GM12872 (cell line): Measurements from ENCODE around the gene NEK8.

Experiments used
- TF ChIP-seq, protein P1 (sequence below): IDR thresholded peaks from 3 replicates; pipeline ENCODE4 v1.5.1; 2011; ENCODE audit warnings: low read depth, mild to moderate bottlenecking, low read length, moderate library complexity; ENCODE audit not compliant: insufficient read depth

Gene NEK8

DNA sequence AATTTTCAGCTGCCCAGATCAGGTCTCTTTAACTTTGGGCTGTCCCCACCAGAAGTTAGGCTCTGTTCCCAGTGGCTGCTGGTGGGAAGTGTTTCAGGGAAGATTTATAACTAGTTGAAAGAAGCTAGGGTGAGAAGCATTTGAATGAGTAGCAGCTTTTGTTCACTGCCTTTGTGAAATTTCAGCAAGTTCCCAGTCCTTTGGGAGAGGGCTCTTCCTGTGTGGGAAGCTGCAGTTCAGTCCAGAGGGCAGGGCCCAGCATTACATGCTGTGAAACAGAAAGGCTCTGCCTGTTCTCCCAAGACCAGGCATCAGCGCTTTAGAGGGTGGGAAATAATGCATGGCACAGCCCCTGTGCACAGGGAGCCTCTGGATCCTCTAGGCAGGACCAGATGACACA, 34.7 kb upstream of the NEK8 start:
- TF ChIP-seq, protein P1, sequence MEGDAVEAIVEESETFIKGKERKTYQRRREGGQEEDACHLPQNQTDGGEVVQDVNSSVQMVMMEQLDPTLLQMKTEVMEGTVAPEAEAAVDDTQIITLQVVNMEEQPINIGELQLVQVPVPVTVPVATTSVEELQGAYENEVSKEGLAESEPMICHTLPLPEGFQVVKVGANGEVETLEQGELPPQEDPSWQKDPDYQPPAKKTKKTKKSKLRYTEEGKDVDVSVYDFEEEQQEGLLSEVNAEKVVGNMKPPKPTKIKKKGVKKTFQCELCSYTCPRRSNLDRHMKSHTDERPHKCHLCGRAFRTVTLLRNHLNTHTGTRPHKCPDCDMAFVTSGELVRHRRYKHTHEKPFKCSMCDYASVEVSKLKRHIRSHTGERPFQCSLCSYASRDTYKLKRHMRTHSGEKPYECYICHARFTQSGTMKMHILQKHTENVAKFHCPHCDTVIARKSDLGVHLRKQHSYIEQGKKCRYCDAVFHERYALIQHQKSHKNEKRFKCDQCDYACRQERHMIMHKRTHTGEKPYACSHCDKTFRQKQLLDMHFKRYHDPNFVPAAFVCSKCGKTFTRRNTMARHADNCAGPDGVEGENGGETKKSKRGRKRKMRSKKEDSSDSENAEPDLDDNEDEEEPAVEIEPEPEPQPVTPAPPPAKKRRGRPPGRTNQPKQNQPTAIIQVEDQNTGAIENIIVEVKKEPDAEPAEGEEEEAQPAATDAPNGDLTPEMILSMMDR = no peak

DNA sequence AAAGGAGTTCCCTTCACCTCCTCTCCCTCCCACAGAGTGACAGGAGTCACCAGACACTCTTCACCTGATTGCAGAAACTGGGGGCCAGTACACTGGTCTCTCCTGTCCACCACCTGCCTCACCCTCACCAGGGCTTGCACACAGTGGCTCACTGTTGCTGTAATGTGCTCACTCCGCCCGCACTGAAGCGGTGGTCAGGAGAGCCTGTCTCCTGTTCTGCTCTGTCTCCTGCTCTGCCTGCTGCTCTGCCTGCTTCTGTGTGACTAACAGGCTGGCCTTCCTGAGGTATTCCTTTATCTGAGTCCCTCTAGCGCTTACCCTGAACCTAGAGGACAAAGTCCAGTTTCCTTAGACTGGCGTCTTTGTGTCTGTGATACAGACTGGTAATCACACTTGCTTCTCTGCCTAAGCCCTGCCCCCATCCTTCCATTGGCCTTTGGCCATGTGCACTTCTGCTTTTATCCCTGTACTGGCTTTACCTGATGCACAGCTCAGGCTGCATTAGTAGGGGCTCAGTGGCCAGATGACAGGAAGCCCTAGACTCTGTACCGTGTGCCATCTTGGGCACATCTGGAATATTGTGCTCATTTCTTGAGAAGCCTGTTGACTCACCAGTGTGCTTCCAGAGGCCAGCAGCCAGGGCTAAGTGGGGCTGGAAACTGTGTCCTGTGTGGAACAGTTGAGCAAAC, 30.2 kb upstream of the NEK8 start:
- TF ChIP-seq, protein P1 = no peak

DNA sequence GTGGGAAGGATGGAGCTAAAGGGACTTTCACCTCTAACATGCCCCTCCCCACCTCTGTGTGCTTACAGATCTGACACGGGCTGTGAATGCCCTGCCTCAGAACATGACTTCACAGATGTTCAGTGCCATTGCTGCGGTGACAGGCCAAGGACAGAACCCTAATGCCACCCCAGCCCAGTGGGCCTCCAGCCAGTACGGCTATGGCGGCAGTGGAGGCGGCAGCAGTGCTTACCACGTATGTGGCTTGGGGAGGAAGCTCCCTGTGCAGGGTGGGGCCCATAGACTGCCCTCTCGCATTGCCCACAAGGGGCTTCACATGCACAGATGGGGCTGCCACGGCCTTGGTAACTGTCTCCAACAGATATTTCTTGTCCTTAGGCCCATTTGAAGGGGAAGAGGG, 28.3 kb upstream of the NEK8 start:
- TF ChIP-seq, protein P1 = no peak

DNA sequence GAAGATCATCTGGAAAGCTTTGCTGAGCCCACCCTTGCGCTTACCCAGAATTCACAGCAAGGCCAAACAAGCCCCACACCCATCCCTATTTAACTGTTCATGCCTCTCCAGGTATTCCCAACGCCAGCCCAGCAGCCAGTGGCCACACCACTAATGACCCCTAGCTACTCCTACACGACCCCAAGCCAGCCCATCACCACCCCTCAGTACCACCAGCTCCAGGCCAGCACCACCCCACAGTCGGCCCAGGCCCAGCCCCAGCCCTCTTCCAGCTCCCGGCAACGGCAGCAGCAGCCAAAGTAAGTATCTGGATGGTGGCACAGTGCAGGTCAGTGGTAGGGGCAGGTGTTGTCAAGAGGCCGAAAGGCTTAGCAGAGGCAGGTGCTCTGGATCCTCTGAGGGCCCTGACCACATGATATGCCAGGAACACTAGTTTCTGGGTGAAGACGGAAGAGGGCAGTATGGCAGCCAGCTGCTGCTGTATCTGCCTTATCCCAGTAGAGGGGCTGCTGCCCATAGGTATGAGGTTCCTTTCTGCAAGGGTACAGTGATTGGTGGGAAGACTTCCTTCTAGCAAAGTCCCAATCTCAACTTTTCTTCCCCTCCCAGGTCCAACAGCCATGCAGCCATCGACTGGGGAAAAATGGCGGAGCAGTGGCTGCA, 27.6 kb upstream of the NEK8 start:
- TF ChIP-seq, protein P1 = no peak

DNA sequence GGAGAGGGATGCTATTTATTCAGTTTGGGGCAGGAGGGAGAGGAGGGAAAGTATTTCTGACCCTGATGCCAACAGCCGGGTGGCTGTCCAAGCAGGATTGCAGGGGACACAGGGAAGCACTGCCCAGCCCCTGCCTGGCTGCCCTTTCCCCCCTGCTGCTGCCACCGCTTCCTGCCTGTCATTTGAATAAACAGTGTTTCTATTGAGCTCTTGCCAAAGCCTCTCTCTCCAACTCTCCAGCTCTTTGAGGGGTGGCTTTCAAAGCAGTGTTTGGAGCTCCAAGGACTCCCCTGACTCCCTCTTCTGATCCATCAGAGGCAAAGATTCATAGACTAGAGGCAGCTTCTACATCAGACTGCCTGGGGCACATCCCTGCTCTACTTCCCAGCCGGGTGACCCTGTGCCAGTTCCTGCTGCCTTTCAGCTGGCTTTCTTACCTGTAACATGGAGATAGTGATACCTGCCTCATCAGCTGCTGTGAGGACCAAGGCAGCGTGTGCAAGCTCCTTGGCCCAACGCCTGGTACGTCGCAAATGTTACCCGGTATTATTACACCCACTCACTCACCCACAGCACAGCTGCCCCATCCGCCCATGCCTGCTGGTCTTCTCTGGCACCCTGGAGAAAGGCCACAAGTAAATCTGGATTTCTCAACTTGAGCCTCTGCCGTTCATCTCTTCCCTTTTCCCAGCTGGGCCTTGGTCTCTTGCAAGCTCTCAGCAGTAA, 26.4 kb upstream of the NEK8 start:
- TF ChIP-seq, protein P1 = no peak

DNA sequence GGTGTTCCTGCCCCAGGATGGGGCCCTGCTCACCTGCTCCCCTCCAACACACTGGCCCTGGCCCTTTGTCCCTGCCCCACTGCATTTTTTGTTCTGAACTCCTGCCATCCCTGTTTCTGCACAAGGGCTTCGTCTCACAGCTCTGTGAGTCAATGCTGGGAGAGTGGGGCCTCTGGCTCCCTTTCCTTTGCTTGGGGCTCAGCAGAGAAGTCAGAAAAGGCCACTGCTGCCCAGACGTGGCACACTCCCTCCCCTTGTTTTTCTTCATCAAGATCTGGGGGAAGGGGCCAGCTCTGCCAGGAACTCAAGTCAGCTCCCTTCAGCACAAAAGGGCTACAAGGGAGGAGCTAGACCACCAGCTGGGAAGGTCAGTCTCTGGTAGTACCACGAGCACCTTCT, 25.8 kb upstream of the NEK8 start:
- TF ChIP-seq, protein P1 = no peak

DNA sequence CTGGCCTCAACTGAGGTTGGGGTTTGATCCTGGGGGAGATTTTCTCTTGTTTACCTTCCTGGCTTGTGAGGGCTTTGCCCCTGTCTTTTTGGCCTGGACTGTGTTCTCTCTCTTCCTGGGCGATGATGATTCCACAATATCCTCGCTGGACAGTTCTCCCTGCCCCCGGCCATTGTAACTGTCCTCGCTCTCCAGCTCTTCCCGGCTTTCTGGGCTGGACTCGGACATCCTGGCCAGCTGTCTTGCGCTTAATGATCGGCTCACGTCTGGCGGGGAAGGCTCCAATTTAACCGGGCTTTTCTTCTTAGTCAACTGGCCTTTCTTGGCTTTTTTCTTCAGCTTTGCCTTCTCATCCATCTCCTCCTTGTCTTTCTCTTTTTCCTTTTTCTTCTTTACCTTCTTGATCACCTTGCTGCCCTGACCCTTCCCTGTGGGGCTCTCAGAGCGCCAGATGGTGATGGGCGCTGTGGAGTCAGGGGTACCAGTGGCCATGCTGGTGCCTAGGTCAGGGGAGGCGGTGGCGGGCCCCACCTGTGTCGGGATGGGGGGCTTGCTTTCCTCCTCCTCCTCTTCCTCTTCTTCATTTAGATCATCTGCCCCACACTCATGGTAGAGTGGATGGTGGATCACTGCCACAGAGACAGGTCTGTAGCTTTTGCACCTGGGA, 24.9 kb upstream of the NEK8 start:
- TF ChIP-seq, protein P1 = no peak
